Activated CD8-positive, alpha-beta T cell treated with anti-CD3 and anti-CD28 coated beads for 36 hours (primary cell): ENCODE results near the gene NKX1-1. TPM values are rescaled to one million over a fixed set of nuclear protein-coding genes. Genes with fewer than 3 reads are reported as not detected.

Source experiments
- ATAC-seq: fragments of 200-7000 bp; cut with Tn5 transposase; one replicate; pipeline ENCODE4 v1.10.0; 2021; ENCODE audit warnings: mild to moderate bottlenecking, moderate library complexity
- CTCF ChIA-PET: fragments of 350-600 bp; sonication (Branson Sonifier 250); formaldehyde crosslinking; loops from one replicate; lab custom pipeline; 2021; ENCODE audit warnings: antibody characterized with exemption; lab: Charles Lee
- POLR2A ChIA-PET: fragments of 350-600 bp; sonication (Branson Sonifier 250); formaldehyde crosslinking; loops from one replicate; lab custom pipeline; 2021; ENCODE audit warnings: antibody characterized with exemption; lab: Charles Lee
- DNase-seq: peaks from one replicate; pipeline ENCODE4 v3.0.0-alpha.2; 2020
- H3K27ac Mint-ChIP-seq: one replicate; pipeline ENCODE4 v1.8.0; 2021; ENCODE audit warnings: mild to moderate bottlenecking, mixed read lengths
- H3K27me3 Mint-ChIP-seq: one replicate; pipeline ENCODE4 v1.8.0; 2021; ENCODE audit warnings: mixed read lengths
- H3K36me3 Mint-ChIP-seq: one replicate; pipeline ENCODE4 v1.8.0; 2021; ENCODE audit warnings: low read depth, mixed read lengths
- H3K4me1 Mint-ChIP-seq: one replicate; pipeline ENCODE4 v1.8.0; 2021; ENCODE audit warnings: low read depth, mixed read lengths
- H3K4me3 Mint-ChIP-seq: one replicate; pipeline ENCODE4 v1.8.0; 2021; ENCODE audit warnings: mild to moderate bottlenecking, moderate library complexity, mixed read lengths
- H3K9me3 Mint-ChIP-seq: one replicate; pipeline ENCODE4 v1.8.0; 2021; ENCODE audit warnings: mixed read lengths
- intact Hi-C: fragments of 100-400 bp; cut with micrococcal nuclease; formaldehyde crosslinking; loops from one replicate; pipeline ENCODE4 v1.10.0; 2022
- total RNA-seq, 2 experiments: library from RNA; stranded (reverse); gene quantifications; one replicate each; pipeline ENCODE4 v1.2.3, GENCODE V29; 2021
- TF ChIP-seq, protein P1 (sequence below): fragments of 200-600 bp; IDR thresholded peaks from one replicate; pipeline ENCODE4 v1.8.0; 2022; ENCODE audit warnings: antibody characterized with exemption, mild to moderate bottlenecking

Gene NKX1-1
- total RNA-seq, 2 experiments from 2014 or later, result not detected

- Mint-ChIP-seq H3K4me1 (no peaks in the 10 kb centered on the region), H3K36me3 (peaks cover 2% of the 10 kb centered on the region), H3K27me3 (no peaks in the 10 kb centered on the region), H3K27ac (no peak overlapping the region), H3K4me3 (no peak overlapping the region), H3K9me3 (no peaks in the 10 kb centered on the region)
- DNase-seq, result no peak
- ChIA-PET POLR2A (no interaction called here), CTCF (no interaction called here)
- ATAC-seq, result no peak
- TF ChIP-seq, protein P1, sequence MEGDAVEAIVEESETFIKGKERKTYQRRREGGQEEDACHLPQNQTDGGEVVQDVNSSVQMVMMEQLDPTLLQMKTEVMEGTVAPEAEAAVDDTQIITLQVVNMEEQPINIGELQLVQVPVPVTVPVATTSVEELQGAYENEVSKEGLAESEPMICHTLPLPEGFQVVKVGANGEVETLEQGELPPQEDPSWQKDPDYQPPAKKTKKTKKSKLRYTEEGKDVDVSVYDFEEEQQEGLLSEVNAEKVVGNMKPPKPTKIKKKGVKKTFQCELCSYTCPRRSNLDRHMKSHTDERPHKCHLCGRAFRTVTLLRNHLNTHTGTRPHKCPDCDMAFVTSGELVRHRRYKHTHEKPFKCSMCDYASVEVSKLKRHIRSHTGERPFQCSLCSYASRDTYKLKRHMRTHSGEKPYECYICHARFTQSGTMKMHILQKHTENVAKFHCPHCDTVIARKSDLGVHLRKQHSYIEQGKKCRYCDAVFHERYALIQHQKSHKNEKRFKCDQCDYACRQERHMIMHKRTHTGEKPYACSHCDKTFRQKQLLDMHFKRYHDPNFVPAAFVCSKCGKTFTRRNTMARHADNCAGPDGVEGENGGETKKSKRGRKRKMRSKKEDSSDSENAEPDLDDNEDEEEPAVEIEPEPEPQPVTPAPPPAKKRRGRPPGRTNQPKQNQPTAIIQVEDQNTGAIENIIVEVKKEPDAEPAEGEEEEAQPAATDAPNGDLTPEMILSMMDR, result no peak
- intact Hi-C loops, result no loop called here
Measured at GRCh38 chr4:1366371-1367229, 39.6 kb downstream of the NKX1-1 start.

DNA sequence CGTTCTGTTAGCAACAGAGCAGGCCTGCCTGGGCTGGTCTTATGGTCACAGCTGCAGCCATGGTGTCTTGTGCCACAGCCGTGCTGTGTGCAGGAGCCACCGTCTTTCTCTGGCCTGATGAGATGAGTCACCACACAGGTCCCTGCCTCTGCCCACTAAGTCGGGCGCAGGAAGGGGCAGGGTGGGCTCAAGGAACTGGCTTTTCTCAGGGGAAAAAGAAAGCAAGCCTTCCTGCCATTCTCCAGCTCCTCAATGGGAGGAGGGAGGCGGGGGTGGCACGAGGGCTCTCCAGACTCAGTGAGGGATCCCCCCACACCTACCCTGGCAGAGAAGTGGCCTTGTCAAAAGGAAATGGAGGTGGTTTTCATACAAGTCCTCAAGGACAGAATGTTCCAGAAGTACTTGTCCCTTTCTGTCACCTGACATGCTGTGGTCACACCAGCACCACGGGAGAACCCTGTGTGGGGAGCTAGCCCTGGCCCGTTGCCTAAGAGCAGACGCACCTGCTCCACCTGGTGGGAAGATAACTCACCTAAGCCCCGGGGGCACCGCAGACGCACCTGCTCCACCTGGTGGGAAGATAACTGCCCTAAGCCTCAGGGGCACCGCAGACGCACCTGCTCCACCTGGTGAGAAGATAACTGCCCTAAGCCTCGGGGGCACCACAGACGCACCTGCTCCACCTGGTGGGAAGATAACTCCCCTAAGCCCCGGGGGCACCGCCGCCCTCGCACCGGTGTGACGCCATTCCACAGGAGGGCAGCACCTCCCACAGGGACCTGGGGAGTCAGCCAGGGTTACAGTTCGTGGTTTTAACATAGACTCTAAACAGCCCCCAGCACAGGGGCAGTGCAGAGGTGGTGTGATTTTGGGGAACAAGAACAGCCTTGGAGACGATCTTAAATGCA, 40.7 kb downstream of the NKX1-1 start:
- DNase-seq (no peak), ATAC-seq (no peak)
- Mint-ChIP-seq H3K4me1 (no peaks in the 10 kb centered on the region), H3K4me3 (no peak overlapping the region), H3K27me3 (no peaks in the 10 kb centered on the region), H3K36me3 (no peaks in the 10 kb centered on the region), H3K27ac (no peak overlapping the region), H3K9me3 (no peaks in the 10 kb centered on the region)
- POLR2A ChIA-PET, result no interaction called here
- CTCF ChIA-PET, result interaction anchor here (0.7 to 1.6 kb wide), 2 partner anchors 10 to 215 kb away, joined by 3 to 4 read pairs; no protein-coding TSS in a partner anchor
- TF ChIP-seq, protein P1, result peak; percentile 17
- intact Hi-C loops, result no loop called here

DNA sequence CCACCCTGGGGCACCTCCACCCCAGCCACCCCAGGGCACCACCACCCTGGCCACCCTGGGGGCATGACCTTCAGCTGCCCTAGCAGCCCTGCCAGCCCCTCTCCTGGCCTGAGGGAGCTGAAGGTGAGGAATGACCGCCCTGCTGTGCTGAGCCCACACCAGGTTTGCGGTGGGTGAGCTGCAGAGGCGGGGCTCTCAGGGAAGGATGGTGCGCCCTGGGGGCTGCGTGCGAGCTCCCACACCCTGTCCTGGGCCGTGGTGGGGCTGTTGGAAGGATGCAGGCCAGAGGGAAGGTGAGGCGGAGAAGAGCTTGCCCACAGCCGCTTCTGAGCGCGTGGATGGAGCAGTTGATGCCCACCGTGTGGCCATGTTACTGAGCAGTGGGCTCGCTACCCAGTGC, 41.5 kb downstream of the NKX1-1 start:
- no peaks in the 10 kb centered on the region for H3K27me3 Mint-ChIP-seq
- CTCF ChIA-PET, result interaction anchor here (1.6 kb wide), 1 partner anchor 9 kb away, joined by 4 read pairs; no protein-coding TSS in a partner anchor

GRCh38 chr4:1364217-1364616, 42.0 kb downstream of the NKX1-1 start:
- ChIA-PET POLR2A (no interaction called here), CTCF (interaction anchor here (1.6 kb wide), 1 partner anchor 8 kb away, joined by 4 read pairs; no protein-coding TSS in a partner anchor)
- DNase-seq (no peak), ATAC-seq (no peak)
- no peaks in the 10 kb centered on the region for H3K36me3 Mint-ChIP-seq
- intact Hi-C loops, result no loop called here
- no peak overlapping the region for H3K4me3 Mint-ChIP-seq
- no peak overlapping the region for H3K27ac Mint-ChIP-seq
- TF ChIP-seq, protein P1, result no peak
- H3K27me3 Mint-ChIP-seq, result no peaks in the 10 kb centered on the region
- no peaks in the 10 kb centered on the region for H3K4me1 Mint-ChIP-seq
- no peaks in the 10 kb centered on the region for H3K9me3 Mint-ChIP-seq

More for the DNA sequence above, 41.5 kb downstream of the NKX1-1 start:
- no peak overlapping the region for H3K27ac Mint-ChIP-seq
- POLR2A ChIA-PET, result no interaction called here
- no peak for DNase-seq
- TF ChIP-seq, protein P1, result no peak
- no peaks in the 10 kb centered on the region for H3K36me3 Mint-ChIP-seq
- no peaks in the 10 kb centered on the region for H3K4me1 Mint-ChIP-seq
- no peak for ATAC-seq
- no peak overlapping the region for H3K4me3 Mint-ChIP-seq
- H3K9me3 Mint-ChIP-seq, result no peaks in the 10 kb centered on the region
- intact Hi-C loops, result no loop called here
